GM19395 (cell line): ENCODE data around the gene NRG2.

Source experiments
- ATAC-seq: cut with Tn5 transposase; IDR thresholded peaks from one replicate; pipeline ENCODE4 v1.9.1; 2021; ENCODE audit warnings: mild to moderate bottlenecking, moderate library complexity; ENCODE audit not compliant: unreplicated experiment

Gene NRG2

GRCh38 chr5:139951983-139952382 lies 91.1 kb downstream of the NRG2 start:
- no peak for ATAC-seq

- ATAC-seq, result no peak
These were observed 91.7 kb downstream of the NRG2 start for GRCh38 chr5:139951296-139951924.

DNA sequence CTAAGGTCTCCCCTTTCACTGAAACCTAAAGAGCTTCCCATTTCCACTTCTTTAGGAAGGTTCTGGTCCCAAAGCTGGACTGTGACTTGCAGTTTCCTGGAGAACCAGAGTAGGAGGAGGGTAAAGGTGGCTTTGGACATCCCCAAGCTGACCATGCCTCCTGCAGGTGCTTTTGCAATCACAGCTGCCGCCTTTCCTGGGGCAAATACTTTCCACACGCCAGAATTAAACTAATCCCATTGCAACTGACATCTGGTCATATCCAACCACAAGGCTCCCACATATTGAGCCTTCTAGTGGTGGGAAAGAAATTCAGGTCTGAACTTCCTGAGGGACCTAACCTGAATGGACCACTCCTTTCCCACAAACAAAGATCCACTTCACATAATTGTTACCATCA lies 92.7 kb downstream of the NRG2 start:
- no peak for ATAC-seq

- no peak for ATAC-seq
These were observed 93.4 kb downstream of the NRG2 start for GRCh38 chr5:139949710-139950109.

- no peak for ATAC-seq
These were observed 95.4 kb downstream of the NRG2 start for GRCh38 chr5:139947727-139948126.

- ATAC-seq, result no peak
These were observed 96.7 kb downstream of the NRG2 start for GRCh38 chr5:139946440-139946839.

GRCh38 chr5:139946006-139946405 lies 97.1 kb downstream of the NRG2 start:
- ATAC-seq, result no peak

DNA sequence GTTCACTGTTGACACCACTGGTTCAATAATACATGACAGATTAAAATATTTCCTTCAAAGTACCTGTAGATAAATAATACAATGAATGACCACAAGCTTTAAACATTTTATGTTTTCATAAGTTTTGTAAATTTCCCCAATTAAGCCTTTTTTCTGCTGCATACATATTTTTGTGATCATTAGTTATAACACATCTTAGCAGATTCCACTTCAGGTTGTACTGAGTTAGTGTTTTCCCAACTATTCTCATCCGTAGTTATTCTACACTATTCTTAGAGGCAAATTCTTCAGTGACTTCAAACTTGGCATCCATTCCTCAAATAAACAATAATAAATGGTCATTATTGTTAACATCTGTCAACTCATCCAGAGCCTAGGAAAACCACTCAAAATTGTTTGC lies 100.9 kb downstream of the NRG2 start:
- ATAC-seq, result no peak

DNA sequence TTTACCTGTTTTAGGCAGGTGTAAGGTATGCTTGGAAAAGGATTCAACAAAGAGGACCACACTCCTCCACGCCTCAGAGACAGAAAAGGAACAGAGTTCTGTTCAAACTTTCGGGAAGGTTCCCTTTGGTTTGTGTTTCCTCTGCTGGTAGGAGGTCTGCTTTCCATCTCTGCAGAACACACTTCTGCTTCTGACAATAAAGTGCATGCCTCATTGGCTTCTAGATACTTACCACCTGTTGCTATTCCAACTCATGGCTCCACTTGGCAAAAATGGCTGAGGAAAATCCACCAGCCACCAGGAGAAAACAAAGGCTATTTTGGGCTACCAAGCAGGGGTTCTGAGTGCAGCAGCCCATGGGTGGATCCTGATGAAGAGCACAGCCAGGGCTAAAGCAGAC lies 112.7 kb downstream of the NRG2 start:
- ATAC-seq, result no peak

DNA sequence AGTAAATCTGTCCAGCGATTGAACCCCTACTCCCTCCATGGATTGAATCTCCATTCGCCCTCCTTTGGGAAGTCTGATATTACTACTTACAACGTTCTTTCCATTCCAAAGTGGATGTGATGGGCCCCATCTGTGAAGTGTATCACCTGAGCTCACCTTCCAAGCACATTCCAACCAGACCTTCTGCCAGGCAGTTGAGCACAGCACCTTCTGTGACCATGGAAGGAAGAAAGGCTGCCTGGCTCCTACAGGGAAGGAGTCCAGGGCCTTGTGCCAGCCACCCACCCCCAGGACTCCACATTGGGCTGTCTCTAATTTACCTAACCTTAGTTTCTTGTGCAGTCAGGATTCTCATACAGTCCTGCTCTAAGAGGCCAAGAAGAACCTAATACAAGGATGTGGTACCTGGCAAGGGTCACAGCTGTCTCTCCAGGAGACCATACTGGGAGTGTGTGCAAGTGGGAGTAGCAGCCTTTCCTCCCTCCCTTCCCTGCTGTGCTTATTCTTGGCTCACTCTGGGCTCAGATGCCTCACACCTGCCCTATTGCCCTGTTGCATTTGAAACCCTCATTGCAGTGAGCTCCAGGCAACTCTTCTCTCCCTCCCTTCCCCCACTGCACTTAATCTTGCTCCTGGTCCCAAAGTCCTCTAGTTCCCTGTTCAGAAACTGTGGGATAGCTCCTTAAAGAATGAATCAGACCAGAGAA lies 116.1 kb downstream of the NRG2 start:
- ATAC-seq, result no peak

GRCh38 chr5:139925650-139926640 lies 117.2 kb downstream of the NRG2 start:
- ATAC-seq, result no peak

DNA sequence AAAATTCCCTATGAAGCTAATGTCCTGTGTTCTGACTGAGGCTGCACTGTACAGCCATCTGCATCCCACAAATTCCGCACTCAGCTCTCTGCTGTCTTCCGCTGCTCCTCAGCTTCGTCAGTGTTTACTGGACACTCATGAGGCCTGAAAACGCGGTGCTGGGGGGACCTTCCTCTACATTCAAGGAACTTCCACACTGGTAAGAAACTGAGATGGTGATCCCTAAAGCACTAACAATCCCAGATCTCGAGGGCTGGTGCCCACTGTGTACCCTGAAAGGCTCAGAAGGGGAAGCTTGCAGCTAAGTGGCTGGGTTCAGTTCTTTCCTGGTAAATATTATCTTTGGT lies 117.9 kb downstream of the NRG2 start:
- no peak for ATAC-seq

DNA sequence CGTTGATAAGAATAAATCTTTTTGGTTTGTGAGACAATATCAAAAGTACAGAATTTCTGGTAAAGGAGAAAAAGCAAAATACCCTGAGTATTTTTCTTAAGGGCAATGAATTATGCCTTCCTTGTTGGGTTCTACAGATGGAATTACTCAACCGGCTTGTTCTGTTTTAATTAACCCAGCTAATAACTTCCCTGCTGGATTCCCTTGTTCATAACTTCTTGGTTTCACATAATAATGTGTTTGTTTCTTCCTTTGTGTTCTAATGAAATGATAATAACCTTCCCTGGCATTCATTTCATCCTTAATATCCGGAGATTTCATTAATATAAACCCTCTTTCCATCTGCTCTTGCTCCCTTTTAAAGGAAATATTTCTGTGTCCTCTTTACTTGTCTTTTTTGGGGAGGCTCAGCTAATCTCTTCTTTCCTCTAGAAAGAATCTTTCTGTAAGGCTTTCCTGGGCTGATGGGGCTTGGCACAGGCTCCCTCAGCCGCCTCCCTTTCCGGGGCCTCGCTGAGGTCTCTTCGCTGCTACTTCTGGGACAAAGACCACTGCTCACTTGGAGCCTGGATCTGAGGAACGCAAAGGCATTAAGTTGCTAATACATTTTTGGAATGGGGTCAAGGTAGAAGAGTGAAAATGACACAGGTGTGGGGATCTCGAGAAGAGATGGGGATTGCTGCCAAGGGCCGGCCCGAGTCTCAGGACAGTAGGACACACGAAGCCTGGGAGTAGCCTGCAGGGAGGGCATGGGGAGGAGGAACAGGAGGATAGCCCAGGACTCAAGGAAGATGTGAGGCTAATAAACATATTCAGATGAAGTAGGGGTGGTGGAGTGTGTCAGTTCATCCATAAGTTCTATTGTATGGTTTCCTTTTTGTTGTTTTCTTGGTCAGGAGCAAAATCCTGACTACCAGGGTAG lies 118.5 kb downstream of the NRG2 start:
- no peak for ATAC-seq

DNA sequence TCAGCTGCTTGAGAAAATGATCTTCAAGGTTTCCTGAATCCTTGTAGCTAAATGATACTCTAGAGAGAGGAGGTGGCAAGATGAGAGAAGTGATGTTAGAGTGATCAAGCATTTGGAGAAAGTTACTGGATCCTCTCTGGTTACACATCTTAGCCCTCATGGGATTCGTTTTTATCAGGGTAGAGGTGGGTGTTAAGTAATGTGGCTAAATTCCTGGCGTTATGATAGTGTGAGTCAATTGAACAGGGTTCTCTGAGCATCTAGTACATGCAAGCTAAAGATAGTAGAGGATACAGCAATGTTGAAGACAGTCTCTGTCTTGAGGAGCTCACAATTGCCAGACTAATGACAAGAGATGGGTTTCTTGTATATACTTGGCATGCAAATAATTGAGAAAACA lies 123.8 kb downstream of the NRG2 start:
- no peak for ATAC-seq

- ATAC-seq, result no peak
These were observed 127.3 kb downstream of the NRG2 start for GRCh38 chr5:139915834-139916233.

- ATAC-seq, result no peak
These were observed 127.8 kb downstream of the NRG2 start for GRCh38 chr5:139915266-139915665.

GRCh38 chr5:139914218-139914807 lies 128.8 kb downstream of the NRG2 start:
- ATAC-seq, result no peak

GRCh38 chr5:139912804-139913203 lies 130.3 kb downstream of the NRG2 start:
- no peak for ATAC-seq

GRCh38 chr5:139912158-139912557 lies 130.9 kb downstream of the NRG2 start:
- ATAC-seq, result no peak

DNA sequence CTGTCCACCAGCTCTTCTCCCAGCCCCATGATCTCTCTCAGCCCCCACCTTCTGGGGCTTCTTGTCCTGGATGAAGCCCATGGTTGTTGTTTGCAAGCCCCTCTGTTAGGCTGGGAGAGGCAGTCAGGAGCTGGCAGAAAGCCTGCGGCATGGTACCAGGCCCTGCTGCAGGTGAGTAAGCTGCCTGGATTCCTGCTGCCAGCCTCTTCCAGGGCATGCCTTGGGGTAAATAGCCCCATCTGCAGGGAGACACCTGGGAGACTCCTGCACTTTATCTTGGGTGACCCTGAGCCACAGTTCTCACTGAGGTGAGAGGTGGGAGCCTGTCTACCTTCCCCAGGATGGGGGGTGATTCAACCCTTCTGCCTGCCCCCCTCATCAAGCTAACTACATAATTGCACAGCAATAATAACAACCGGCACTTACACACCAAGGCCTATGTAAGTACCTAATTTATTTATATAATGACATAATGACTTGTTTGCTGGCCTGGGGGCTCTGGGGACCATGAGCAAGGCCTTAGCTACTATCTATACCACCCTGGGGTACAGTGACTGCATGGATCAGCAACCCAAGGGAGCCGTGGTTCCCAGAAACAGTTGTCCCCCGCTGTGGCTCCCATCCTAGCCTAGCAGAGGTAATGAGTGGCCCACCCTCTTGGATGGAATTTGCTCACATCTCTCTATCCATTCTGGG lies 131.5 kb downstream of the NRG2 start:
- no peak for ATAC-seq
